ENCODE measurements around the gene MED25.

DNA sequence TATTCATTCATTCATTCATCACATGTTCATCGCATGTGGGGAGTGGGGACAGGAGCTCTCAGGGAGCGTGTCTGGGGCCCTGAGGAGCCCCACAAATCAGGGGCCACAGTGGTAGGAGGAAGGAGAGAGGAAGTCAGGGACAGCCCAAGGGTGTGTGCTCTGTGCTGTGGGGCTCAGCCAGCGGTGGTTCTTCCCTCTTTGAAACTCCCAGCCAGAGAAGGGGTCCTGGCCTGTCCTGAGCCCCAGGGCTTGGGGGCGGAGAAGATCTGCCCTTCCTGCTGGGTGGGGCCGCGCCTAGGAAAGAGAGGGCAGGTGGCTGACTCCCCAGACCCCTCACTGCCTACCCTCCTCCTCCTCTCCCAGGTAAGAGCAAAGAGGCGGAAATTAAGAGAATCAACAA, 36.7 kb upstream of the MED25 start:
- TF ChIP-seq REST (IDR thresholded peaks at IDR 0.05; ENCODE audit: insufficient read depth in 1 of 2, low read depth in 2 of 2, low read length in 2 of 2) (no peak), SIN3A (IDR thresholded peaks at IDR 0.05; ENCODE audit: borderline replicate concordance, insufficient read depth, low read length) (no peak), POLR2AphosphoS5 (IDR thresholded peaks at IDR 0.05; ENCODE audit: low read depth, low read length) (no peak), TAF1 (IDR thresholded peaks at IDR 0.05; ENCODE audit: borderline replicate concordance, insufficient read depth, low read length) (no peak), FOXP2 (optimal IDR thresholded peaks at IDR 0.05; ENCODE audit: borderline replicate concordance, extremely low read depth, extremely low read length, insufficient read depth) (no peak)

Measured in PFSK-1 (cell line).